Measurements from ENCODE around the gene HTR2A.

Gene HTR2A

DNA sequence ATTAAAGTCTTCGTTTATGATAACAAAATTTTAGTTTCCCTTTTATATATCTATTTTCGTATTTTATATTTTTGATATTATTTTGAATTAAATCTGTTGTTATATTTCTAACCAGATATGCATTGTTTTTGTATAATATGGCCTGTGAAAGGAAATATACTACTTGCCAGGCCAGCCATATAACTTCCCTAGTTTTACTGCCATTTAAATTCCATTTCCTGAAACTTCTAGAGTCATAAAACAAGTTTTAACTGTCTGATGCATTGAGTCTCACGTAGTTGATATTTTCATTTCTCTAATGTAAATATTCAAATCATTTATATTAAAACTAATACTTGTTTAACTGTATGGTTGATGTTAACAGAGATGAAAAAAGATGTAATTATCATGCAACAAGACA, 113.3 kb downstream of the HTR2A start:
- DNase-seq (ENCODE audit: extremely low read depth, low read depth), result no peak
- TF ChIP-seq, protein P1, sequence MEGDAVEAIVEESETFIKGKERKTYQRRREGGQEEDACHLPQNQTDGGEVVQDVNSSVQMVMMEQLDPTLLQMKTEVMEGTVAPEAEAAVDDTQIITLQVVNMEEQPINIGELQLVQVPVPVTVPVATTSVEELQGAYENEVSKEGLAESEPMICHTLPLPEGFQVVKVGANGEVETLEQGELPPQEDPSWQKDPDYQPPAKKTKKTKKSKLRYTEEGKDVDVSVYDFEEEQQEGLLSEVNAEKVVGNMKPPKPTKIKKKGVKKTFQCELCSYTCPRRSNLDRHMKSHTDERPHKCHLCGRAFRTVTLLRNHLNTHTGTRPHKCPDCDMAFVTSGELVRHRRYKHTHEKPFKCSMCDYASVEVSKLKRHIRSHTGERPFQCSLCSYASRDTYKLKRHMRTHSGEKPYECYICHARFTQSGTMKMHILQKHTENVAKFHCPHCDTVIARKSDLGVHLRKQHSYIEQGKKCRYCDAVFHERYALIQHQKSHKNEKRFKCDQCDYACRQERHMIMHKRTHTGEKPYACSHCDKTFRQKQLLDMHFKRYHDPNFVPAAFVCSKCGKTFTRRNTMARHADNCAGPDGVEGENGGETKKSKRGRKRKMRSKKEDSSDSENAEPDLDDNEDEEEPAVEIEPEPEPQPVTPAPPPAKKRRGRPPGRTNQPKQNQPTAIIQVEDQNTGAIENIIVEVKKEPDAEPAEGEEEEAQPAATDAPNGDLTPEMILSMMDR (IDR thresholded peaks at IDR 0.05; ENCODE audit: low read depth, low read length), result no peak

- TF ChIP-seq, protein P1 (IDR thresholded peaks at IDR 0.05; ENCODE audit: low read depth, low read length), result no peak
- DNase-seq (ENCODE audit: extremely low read depth, low read depth), result no peak
These were observed 114.2 kb downstream of the HTR2A start for GRCh38 chr13:46782691-46783090.

DNA sequence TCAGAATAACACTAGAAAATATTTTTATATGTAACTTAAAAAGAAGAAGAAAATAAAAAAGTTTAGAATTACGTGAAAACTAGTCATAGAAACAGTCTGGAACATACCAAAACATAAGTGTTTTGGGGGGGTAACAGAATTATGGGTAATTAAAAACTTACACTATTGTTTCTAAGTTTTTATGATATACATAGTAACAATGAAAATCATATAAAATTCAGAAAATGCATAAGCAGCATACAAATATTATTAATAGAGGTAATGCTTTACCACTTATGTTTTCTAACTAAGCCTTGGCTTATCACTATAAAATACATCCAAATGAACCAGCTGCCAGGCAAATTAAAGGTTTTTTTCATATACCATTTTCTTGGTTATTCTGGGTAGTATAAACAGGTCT, 114.8 kb downstream of the HTR2A start:
- TF ChIP-seq, protein P1 (IDR thresholded peaks at IDR 0.05; ENCODE audit: low read depth, low read length), result no peak

More for the DNA sequence above, 114.8 kb downstream of the HTR2A start:
- DNase-seq (ENCODE audit: extremely low read depth, low read depth), result no peak
